ENCODE measurements around the gene LRCH1.

- no peak for TF ChIP-seq JUND (IDR thresholded peaks at IDR 0.05; ENCODE audit: low read depth, low read length)
- TF ChIP-seq EGR1 (IDR thresholded peaks at IDR 0.05; ENCODE audit: borderline replicate concordance in 1 of 2, low read depth in 2 of 2, low read length in 2 of 2) = no peak
- no peak for TF ChIP-seq USF2 (IDR thresholded peaks at IDR 0.05; ENCODE audit: borderline replicate concordance, low read depth, low read length)
- no peak for TF ChIP-seq EP300 (IDR thresholded peaks at IDR 0.05; ENCODE audit: borderline replicate concordance in 1 of 2, control insufficient read depth in 1 of 2, low read depth in 2 of 2, low read length in 2 of 2)
- TF ChIP-seq YY1 (IDR thresholded peaks at IDR 0.05; ENCODE audit: low read depth, low read length) = no peak
- TF ChIP-seq POLR2AphosphoS5 (IDR thresholded peaks at IDR 0.05; ENCODE audit: low read length) = no peak
- TF ChIP-seq CTCF (IDR thresholded peaks at IDR 0.05 in 2 of 3, conservative IDR thresholded peaks at IDR 0.05 in 1 of 3; ENCODE audit: control insufficient read depth in 2 of 3, extremely low read depth in 1 of 3, insufficient read depth in 1 of 3, low read depth in 3 of 3, low read length in 3 of 3) = no peak
- no peak for TF ChIP-seq JUNB (IDR thresholded peaks at IDR 0.05)
- TF ChIP-seq HCFC1 (IDR thresholded peaks at IDR 0.05; ENCODE audit: low read length) = no peak
- TF ChIP-seq ESRRA (IDR thresholded peaks at IDR 0.05; ENCODE audit: low read length) = no peak
- TF ChIP-seq NRF1 (conservative IDR thresholded peaks at IDR 0.05; ENCODE audit: low read depth, low read length) = no peak
- no peak for TF ChIP-seq BCL3 (IDR thresholded peaks at IDR 0.05; ENCODE audit: borderline replicate concordance, insufficient read depth, low read depth, low read length, poor library complexity, severe bottlenecking)
Measured at GRCh38 chr13:46649816-46650215, 96.8 kb downstream of the LRCH1 start.

Measured in GM12878 (cell line).